NCI-H2227 (cell line): ENCODE measurements around the gene GGCT.
A peak's percentile ranks its signal among the peaks of the same experiment; 100 is the strongest.

Experiments
- DNase-seq: peaks from one replicate; lab custom pipeline; 2025; ENCODE audit not compliant: unreplicated experiment; lab: John Stamatoyannopoulos, UW

Gene GGCT

DNA sequence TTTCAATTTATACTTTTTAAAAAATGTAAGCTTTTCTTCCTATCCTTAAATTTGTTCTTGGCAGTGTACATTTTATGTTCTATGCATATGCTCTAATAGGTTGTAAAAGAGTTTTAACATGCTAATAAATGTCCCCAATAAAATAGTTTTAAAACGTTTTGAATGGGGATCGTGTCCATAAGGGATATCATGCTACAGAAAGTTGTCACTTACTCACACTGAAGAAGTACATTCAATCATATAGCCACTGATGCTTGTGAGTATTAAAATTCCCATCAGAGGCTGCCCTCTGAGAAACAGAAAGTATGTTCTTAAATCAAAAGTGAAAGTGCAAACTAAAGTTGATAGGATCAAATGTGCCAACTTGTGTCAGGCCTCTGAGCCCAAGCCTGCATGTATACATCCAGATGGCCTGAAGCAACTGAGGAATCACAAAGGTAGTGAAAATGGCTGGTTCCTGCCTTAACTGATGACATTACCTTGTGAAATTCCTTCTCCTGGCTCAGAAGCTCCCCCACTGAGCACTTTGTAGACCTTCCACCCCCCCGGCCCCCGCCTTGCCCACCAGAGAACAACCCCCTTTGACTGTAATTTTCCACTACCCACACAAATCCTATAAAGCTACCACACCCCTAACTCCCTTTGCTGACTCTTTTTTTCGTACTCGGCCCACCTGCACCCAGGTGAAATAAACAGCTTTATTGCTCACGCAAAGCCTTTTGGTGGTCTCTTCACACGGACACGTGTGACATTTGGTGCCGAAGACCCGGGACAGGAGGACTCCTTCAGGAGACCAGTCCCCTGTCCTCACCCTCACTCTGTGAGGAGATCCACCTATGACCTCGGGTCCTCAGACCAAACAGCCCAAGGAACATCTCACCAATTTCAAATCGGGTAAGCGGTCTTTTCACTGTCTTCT, 25.2 kb downstream of the GGCT start:
- DNase-seq: no peak

GRCh38 chr7:30478349-30479201, 26.1 kb downstream of the GGCT start, which contains the start of gene NOD1:
NOD1 (minus strand) TSS chr7:30478784; CDS start chr7:30456921, 21,863 bp downstream.
- DNase-seq: peak; percentile 78

- no peak for DNase-seq
Measured at GRCh38 chr7:30476459-30477145, 28.0 kb downstream of the GGCT start.

GRCh38 chr7:30475580-30475979, 29.0 kb downstream of the GGCT start:
- no peak for DNase-seq

- DNase-seq: no peak
Measured at GRCh38 chr7:30474893-30475292, 29.7 kb downstream of the GGCT start.

GRCh38 chr7:30474485-30474884, 30.1 kb downstream of the GGCT start:
- no peak for DNase-seq

DNA sequence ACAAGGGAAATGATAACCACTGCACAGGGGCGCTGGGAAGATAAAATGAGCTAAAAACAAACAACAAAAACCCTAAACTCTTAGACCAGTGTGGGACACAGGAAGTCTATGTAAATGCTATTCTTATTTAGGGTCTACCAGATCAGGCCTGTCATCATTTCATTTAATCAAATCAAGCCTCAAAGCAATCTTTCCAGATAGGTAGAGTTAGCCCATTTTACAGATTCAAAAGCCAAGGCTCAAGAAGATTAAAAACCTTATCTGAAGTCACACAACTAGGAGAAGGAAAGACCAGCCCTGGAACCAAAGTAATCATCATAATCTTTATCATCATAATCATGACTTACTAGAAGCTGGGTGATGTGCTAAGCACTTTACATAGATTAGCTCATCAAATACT, 30.7 kb downstream of the GGCT start:
- no peak for DNase-seq

GRCh38 chr7:30472784-30473775, 31.5 kb downstream of the GGCT start:
- no peak for DNase-seq

DNA sequence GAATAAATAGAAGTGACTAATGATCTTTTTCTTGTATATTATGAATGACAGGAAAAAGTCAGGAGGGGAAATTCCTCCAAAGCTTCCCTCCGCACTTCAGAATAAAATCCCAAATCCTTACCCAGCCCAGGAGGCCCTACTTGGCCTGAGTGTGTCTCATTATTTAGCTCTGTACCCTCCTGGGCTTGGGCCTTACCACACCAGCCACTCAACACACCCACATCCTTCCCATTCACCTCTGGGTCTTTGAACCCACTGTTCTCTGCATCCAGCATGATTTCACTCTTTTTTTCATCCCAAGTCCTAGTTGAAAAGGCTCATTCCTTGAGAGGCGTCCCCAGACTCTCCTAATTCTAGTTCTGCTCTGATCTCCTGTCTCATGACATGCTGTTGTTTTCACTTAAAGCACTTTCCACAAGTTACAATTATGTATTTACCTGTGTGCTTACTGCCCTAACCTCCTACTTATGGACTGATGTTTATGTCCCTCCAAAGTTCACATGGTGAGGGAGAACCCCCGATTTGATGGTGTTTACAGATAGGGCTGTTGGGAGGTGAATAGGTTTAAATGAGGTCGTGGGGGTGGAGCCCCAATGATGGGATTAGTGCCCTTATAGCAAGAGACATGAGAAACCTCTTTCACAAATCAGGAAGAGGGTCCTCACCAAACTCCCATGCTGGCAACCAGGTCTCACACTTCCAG, 32.4 kb downstream of the GGCT start:
- DNase-seq: no peak

DNA sequence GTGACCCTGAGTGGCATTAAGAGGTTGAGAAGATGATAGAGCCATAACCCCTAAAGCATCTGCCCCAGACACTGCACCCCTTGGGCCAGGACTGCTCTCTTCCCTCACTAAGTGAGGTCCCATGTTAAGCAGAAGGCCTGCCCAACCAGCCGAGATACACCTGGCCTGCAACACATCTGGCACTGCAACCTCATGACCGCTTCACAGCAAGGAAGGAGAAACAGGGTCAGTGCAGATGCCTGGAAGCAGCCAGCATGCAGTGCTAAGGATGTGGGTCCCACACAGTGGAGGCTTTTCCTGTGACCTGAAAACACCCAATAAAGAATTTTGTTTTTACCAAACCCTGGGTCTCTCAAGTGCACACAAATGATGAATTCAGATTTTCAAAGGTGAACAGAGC, 33.4 kb downstream of the GGCT start:
- no peak for DNase-seq

DNA sequence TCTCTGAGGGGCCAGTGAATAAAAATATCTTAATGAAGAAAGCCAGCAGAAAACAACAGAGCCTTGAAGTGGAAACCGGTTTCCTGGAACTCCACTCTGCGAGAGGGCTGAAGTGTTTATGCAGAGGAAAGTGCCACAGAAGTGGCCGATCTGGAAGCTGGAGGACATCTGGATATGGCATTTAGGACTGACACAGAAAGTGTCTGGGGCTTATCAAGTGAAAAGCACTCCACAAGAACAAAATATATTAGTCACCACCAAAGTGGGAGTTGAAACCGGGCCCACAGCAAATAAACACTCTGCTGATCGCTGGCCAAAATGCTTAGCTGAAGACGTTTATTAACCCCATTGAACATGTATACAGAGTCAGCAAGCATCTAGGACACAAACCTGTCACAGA, 33.9 kb downstream of the GGCT start:
- DNase-seq: no peak

DNA sequence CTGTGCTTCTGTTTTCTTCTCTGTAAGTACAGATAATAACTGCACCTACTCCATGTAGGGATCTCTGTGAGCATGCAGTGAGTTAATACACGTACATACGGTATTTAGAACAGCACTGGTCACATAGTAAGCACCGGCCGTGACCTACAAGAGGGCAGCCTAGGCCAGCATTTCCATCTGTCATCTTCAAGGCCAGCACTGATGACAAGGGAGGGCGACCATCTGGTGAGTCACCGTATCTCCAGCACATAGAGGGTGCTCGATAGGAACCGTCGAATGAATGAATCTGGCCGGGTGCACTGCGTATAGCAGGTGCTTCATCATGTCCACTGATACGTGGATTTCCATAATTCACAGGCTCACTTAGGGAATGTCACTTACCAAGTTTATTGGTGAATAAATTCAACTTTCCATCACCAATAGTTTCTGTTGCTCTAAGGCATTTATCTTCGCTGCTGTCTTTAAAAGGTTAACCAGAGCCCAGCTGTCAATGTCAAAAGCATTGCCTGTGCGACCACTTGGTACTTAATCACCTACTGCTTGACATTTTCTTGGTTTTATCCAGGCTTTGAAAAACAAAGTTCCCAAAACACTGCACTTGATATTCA, 34.4 kb downstream of the GGCT start:
- DNase-seq: no peak

GRCh38 chr7:30469303-30469702, 35.3 kb downstream of the GGCT start:
- DNase-seq: peak; percentile 60

DNA sequence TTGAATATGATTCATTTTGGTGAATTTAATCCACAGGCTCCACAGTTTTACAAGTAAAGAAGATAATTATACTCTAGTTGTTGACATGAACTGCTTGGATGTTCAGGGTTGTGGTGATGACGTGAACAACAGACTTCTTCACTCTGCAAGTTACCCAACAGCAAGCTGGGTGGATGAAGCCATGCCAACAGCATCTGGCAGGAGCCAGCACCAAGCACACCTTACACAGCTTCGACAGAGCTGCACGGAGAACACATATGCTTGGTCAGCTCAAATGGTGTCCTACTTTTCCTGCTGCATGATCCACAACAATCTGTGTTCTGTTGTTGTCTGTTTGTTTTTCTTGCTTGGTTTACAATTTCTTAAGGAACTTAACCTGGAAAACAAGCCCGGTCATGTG, 35.8 kb downstream of the GGCT start:
- DNase-seq: no peak

GRCh38 chr7:30468041-30468440, 36.6 kb downstream of the GGCT start:
- DNase-seq: no peak

GRCh38 chr7:30467271-30467670, 37.4 kb downstream of the GGCT start:
- DNase-seq: no peak

- DNase-seq: no peak
Measured at GRCh38 chr7:30466266-30466665, 38.4 kb downstream of the GGCT start.

DNA sequence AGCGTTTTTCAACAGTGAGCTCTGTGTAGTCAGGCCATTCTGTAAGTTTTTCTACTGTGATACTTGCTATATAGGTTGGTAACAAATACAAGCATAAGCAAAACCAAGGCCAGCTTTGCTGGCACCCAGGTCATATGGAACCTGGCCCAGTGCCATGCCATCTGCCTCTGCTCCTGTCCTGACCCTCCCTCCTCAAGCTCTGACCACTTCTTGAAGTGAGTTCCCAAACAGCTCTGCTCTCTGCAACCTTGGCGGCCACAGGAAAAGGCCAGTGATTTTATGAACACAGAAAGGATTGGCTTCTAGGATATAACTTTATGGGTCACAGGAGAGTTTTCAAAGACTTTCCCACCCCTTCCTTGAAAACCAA, 38.8 kb downstream of the GGCT start:
- no peak for DNase-seq
